ENCODE data around the gene TAF4.
"Not testable (repeated sequence)": the region's sequence is repeated elsewhere in the genome, so short reads cannot be mapped to it uniquely, and the experiment has no call there.

Gene TAF4

GRCh38 chr20:62080249-62080990 lies 14.7 kb upstream of the TAF4 start:
- no peak for DNase-seq (ENCODE audit: low spot score)

GRCh38 chr20:62079166-62079565 lies 13.5 kb upstream of the TAF4 start:
- DNase-seq (ENCODE audit: low spot score): no peak

GRCh38 chr20:62073323-62073722 lies 7.6 kb upstream of the TAF4 start:
- no peak for DNase-seq (ENCODE audit: low spot score)

GRCh38 chr20:62071669-62072430 lies 6.2 kb upstream of the TAF4 start:
- not testable (repeated sequence) for DNase-seq (ENCODE audit: low spot score)

- no peak for DNase-seq (ENCODE audit: low spot score)
Observed at GRCh38 chr20:62069741-62070216, 4.1 kb upstream of the TAF4 start.

- no peak for DNase-seq (ENCODE audit: low spot score)
Observed at GRCh38 chr20:62068997-62069396, 3.3 kb upstream of the TAF4 start.

- no peak for DNase-seq (ENCODE audit: low spot score)
Observed at GRCh38 chr20:62067547-62068260, 2.0 kb upstream of the TAF4 start.

GRCh38 chr20:62066983-62067433 lies 1.3 kb upstream of the TAF4 start:
- DNase-seq (ENCODE audit: low spot score): peak; percentile 34

- no peak for DNase-seq (ENCODE audit: low spot score)
Observed at GRCh38 chr20:62066339-62066982, 780 bp upstream of the TAF4 start.

GRCh38 chr20:62064770-62065673 lies 659 bp downstream of the TAF4 start:
- DNase-seq (ENCODE audit: low spot score): no peak

GRCh38 chr20:62063981-62064769 lies 1.5 kb downstream of the TAF4 start:
- DNase-seq (ENCODE audit: low spot score): no peak

- no peak for DNase-seq (ENCODE audit: low spot score)
Observed at GRCh38 chr20:62063315-62063980, 2.2 kb downstream of the TAF4 start.

GRCh38 chr20:62062661-62063314 lies 2.9 kb downstream of the TAF4 start:
- no peak for DNase-seq (ENCODE audit: low spot score)

- no peak for DNase-seq (ENCODE audit: low spot score)
Observed at GRCh38 chr20:62061851-62062423, 3.7 kb downstream of the TAF4 start.

- DNase-seq (ENCODE audit: low spot score): no peak
Observed at GRCh38 chr20:62060631-62061541, 4.8 kb downstream of the TAF4 start.

GRCh38 chr20:62059920-62060630 lies 5.6 kb downstream of the TAF4 start:
- DNase-seq (ENCODE audit: low spot score): no peak

GRCh38 chr20:62059401-62059800 lies 6.3 kb downstream of the TAF4 start:
- no peak for DNase-seq (ENCODE audit: low spot score)

Data from hematopoietic multipotent progenitor cell treated with erythropoietin and hydrocortisone succinate and interleukin-3 and kit ligand, for 17 days (in vitro differentiated cells).